Muscle of arm (tissue), 12 donors: ENCODE data around the gene TSGA10IP. TPM values are rescaled to one million over a fixed set of nuclear protein-coding genes. Genes with fewer than 3 reads are reported as not detected.

Experiments used
- DNase-seq: peaks from one replicate; pipeline ENCODE4 v3.0.0-alpha.2; 2013
- polyA plus RNA-seq, 12 donors: library from polyadenylated mRNA; unstranded; fragments of 120-200 nt; gene quantifications; one replicate each; pipeline ENCODE4 v1.2.1, GENCODE V29; 2013; ENCODE audit not compliant: insufficient read length in 12 of 12

Gene TSGA10IP
- polyA plus RNA-seq, 12 donors = 0.10 to 0.21 (median 0.12) TPM; not detected in 7

DNA sequence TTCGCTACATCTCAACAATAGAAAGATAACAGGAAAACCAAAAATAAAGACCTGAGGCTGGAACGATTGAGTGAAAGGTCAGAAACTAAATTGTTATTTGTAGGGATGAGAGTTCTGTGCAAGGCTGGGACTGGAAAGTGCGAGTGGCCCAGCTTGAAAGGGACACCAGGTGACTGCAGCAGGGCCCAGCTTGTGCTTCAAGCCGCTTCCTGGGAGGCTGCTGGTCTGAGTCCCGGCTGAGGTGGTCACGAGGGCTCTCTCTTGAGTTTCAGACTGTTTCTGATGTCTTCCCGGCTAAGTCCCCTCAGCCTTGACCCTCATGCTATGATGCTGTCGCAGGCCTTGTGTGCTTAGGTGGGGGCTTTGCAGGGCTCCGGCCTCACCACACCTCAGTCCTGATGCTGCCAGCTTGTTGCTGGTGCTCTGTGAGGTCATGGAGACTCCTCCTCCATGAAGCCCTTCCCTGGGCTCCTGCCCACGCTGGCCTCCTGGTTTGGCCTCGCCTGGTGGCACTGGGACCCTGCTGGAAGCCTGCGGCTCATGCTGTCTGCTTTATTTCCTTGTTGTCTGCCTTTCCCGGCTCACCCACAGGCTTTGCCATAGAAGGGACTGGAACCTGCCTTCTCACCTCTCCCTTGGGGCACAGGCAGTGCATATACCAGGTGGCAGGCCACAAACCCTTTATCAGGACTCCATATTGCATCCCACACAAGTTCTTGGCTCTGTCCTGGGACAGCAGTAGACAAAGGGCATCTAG is 61.0 kb downstream of the TSGA10IP start:
- no peak for DNase-seq

DNA sequence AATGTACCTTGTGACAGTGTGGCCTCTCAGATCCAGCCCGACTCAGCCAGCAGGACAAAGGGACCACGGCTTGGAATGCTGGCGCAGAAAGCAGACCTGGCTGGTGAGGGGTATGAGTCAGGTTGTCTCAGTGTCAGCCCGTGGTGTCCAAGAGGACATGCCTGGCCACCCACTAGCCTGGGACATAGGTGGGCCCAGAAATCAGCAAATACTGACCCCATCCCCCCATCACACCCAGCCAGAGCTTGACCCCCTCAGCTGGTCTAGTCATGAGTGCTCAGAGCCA is 61.6 kb downstream of the TSGA10IP start:
- DNase-seq = no peak

DNA sequence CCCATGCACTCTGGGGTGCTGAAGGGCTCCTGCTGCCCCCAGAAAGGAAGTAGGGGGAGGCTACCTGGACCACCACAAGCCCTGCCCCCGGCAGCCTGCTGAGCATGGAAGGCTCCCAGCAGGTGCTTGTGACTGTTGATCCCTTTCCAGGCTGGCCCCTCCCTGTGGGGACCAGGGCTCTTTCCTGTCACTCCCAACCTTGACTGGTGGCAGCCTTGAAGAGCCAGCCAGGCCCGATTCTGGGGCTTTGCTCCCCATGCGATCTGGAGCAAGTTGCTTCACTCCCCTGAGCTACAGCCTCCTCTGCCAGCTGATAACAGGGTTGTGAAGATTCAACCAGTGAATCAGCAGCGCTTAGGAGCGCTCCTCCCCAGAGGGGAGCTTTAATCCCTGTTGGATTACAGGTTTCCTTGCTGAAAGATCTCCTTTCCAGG is 61.9 kb downstream of the TSGA10IP start:
- no peak for DNase-seq

DNA sequence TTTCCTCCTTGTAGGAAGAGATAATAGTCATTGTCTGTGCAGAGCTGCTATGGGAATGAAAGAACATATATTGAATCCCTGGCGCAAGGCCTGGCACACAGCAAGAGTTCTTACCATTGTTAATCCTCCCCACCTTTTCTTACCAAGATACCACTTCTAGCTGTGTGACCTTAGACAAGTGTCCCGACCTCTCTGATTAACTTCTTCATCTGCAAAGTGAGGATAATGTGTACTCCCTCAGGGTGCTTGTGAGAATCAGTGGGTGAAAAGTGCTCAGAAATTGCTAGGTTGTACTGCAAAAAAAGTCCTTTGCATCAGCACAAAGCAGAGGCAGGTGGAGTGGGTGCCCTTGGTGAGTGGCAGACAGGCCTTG is 62.8 kb downstream of the TSGA10IP start:
- no peak for DNase-seq

DNA sequence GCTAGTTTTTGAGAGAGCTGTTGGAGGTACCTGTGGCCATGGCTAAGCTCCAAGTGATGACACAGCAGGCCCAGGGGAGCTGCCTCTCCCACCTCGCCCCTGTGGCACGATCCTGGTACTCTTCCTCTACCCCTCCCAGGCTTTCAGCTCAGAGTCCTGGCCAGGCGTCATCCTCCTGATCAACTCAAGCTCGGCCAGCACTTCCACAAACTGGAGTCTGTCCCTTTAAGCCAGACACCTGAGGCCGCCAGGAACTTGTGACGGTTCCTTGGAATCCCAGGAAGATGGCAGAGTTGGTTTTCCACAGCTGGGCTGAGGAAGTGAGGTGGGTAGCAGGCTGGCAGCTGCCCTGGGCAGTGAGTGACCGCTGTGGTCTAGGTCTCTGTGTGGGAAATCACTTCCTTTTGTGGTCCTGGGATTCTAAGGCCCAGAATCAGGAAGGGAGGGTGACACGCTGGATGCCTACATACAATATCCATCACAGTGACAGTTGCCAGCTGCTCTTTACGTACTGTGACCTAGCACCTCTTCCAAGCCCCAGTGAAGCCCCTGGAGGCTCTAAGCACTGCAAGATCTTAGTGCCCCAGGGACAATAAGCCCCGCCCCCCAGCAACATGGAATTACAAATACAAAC is 63.3 kb downstream of the TSGA10IP start:
- no peak for DNase-seq

Other genes starting within 250 kb of the TSGA10IP start
- gene KAT5, start 233.2 kb upstream of the TSGA10IP start, polyA plus RNA-seq = 10 to 100 TPM in 11 of 12 donors, not detected in 1; 28.8 to 51.0 (median 38.1) TPM
- gene RNASEH2C, start 224.7 kb upstream of the TSGA10IP start, polyA plus RNA-seq = 10 to 100 TPM in 11 of 12 donors, not detected in 1; 18.3 to 35.0 (median 22.9) TPM
- 1 to 10 TPM in 11 of 12 donors, not detected in 1; 1.2 to 7.0 (median 1.8) TPM for gene AP5B1, start 164.5 kb upstream of the TSGA10IP start, polyA plus RNA-seq
- gene OVOL1, start 158.4 kb upstream of the TSGA10IP start, polyA plus RNA-seq = 1 to 10 TPM in 3 of 12 donors, under 1 TPM in 4, not detected in 5; 0.07 to 8.2 (median 0.44) TPM
- gene SNX32, start 111.5 kb upstream of the TSGA10IP start, polyA plus RNA-seq = 1 to 10 TPM in 6 of 12 donors, under 1 TPM in 4, not detected in 2; 0.84 to 3.2 (median 1.2) TPM
- gene CFL1, start 87.3 kb upstream of the TSGA10IP start, polyA plus RNA-seq = 100 to 1,000 TPM in 11 of 12 donors, not detected in 1; 525 to 708 (median 574) TPM
- 10 to 100 TPM in 11 of 12 donors, not detected in 1; 35.4 to 63.0 (median 39.4) TPM for gene MUS81, start 85.0 kb upstream of the TSGA10IP start, polyA plus RNA-seq
- 100 to 1,000 TPM in 5 of 12 donors, 10 to 100 TPM in 6, not detected in 1; 72.0 to 155 (median 92.2) TPM for gene EFEMP2, start 72.7 kb upstream of the TSGA10IP start, polyA plus RNA-seq
- 1 to 10 TPM in 4 of 12 donors, under 1 TPM in 6, not detected in 2; 0.32 to 5.3 (median 0.78) TPM for gene CTSW, start 65.6 kb upstream of the TSGA10IP start, polyA plus RNA-seq
- 10 to 100 TPM in 11 of 12 donors, not detected in 1; 51.1 to 68.4 (median 60.3) TPM for gene FIBP, start 57.0 kb upstream of the TSGA10IP start, polyA plus RNA-seq
- 10 to 100 TPM in 8 of 12 donors, 1 to 10 TPM in 3, not detected in 1; 9.0 to 38.8 (median 10.5) TPM for gene CCDC85B, start 54.8 kb upstream of the TSGA10IP start, polyA plus RNA-seq
- gene FOSL1, start 45.1 kb upstream of the TSGA10IP start, polyA plus RNA-seq = 1 to 10 TPM in 1 of 12 donors, under 1 TPM in 8, not detected in 3; 0.15 to 1.0 (median 0.24) TPM
- gene C11orf68, start 26.4 kb upstream of the TSGA10IP start, polyA plus RNA-seq = 10 to 100 TPM in 11 of 12 donors, not detected in 1; 26.1 to 37.7 (median 30.8) TPM
- 100 to 1,000 TPM in 1 of 12 donors, 10 to 100 TPM in 10, not detected in 1; 49.0 to 117 (median 65.8) TPM for gene DRAP1, start 26.1 kb upstream of the TSGA10IP start, polyA plus RNA-seq
- 10 to 100 TPM in 11 of 12 donors, not detected in 1; 30.3 to 66.7 (median 32.6) TPM for gene SART1, start 16.3 kb downstream of the TSGA10IP start, polyA plus RNA-seq
- 10 to 100 TPM in 11 of 12 donors, not detected in 1; 13.9 to 21.6 (median 20.3) TPM for gene EIF1AD, start 56.7 kb downstream of the TSGA10IP start, polyA plus RNA-seq
- 100 to 1,000 TPM in 11 of 12 donors, not detected in 1; 207 to 438 (median 224) TPM for gene BANF1, start 57.0 kb downstream of the TSGA10IP start, polyA plus RNA-seq
- gene CST6, start 66.5 kb downstream of the TSGA10IP start, polyA plus RNA-seq = 1 to 10 TPM in 1 of 12 donors, under 1 TPM in 2, not detected in 9; 0.66 to 2.2 (median 0.88) TPM
- gene CATSPER1, start 81.0 kb downstream of the TSGA10IP start, polyA plus RNA-seq = under 1 TPM in 5 of 12 donors, not detected in 7; 0.08 to 0.57 (median 0.11) TPM
- gene GAL3ST3, start 103.7 kb downstream of the TSGA10IP start, polyA plus RNA-seq = 1 to 10 TPM in 1 of 12 donors, under 1 TPM in 8, not detected in 3; 0.24 to 1.1 (median 0.47) TPM
- gene SF3B2, start 106.9 kb downstream of the TSGA10IP start, polyA plus RNA-seq = 100 to 1,000 TPM in 11 of 12 donors, not detected in 1; 120 to 210 (median 134) TPM
- gene PACS1, start 124.8 kb downstream of the TSGA10IP start, polyA plus RNA-seq = 100 to 1,000 TPM in 1 of 12 donors, 10 to 100 TPM in 11; 29.9 to 128 (median 33.8) TPM